ENCODE data around the gene SIRPB1.
"Not testable (repeated sequence)": the region's sequence is repeated elsewhere in the genome, so short reads cannot be mapped to it uniquely, and the experiment has no call there.

Gene SIRPB1

DNA sequence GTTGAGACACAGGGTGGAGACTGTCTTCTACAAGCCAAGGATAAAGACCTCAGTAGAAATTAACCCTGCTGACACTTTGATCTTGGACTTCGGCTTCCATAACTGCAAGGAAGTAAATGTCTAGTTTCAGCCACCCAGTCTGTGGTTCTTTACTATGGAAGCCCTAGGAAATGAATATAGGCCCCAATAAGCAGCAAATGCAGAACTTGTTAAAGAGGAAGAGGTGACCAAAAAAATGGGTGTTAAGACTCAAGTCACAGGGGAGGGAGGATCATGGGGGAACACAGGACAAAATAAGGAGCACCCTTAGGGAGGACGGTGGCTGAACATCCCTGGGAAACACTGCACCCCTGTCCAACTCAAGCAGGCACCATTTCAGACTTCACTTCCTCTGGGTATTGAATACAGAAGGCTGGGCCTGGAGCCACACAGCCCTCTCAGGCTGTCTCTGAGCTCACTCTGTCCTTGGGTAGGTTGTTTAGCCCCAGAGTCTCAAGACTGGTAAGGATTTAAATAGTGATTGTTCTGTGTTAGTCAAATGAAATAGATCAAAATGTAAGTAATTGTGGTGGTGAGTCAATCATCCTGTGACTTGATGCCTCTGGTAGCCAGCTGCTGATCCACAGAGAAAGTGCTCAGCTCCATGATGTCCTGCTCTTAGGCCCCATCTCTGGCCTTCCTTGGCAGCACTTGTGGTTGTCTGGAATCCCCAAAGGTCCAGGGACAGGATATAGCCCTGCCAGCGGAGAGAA is 31.9 kb downstream of the SIRPB1 start:
- no peaks in the 10 kb centered on the region for H3K36me3 ChIP-seq (ENCODE audit: insufficient read depth, low read depth, low read length)
- H3K9me3 ChIP-seq (ENCODE audit: insufficient read depth, low read depth, low read length), result no peaks in the 10 kb centered on the region
- no peak overlapping the region for H3K4me3 ChIP-seq (ENCODE audit: low read length)
- no peak overlapping the region for H3K27ac ChIP-seq (ENCODE audit: low read length)
- H3K9ac ChIP-seq (ENCODE audit: low read depth, low read length), result no peak overlapping the region
- no peaks in the 10 kb centered on the region for H3K4me1 ChIP-seq (ENCODE audit: insufficient read depth, low read length)
- no peaks in the 10 kb centered on the region for H3K27me3 ChIP-seq (ENCODE audit: insufficient read depth, low read length)

DNA sequence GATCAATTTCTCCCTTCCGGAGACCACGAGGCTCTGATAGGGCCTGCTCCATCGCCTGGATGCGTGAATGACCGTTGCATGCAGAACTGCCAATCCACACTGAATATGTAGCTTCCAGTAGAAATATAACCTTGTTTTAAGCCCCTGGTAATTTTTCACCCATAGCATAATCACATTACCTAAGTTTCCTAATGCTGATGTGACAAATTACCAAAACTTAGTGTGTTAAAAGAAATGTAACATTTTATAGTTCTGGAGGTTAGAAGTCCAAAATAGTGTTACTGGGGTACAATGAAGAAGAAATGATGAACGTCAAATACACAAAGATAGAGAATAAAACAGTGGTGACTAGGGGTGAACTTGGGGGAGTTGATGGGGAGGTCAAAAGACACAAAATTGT is 40.3 kb downstream of the SIRPB1 start:
- Histone ChIP-seq H3K9me3 (ENCODE audit: insufficient read depth, low read depth, low read length) (no peaks in the 10 kb centered on the region), H3K4me1 (ENCODE audit: insufficient read depth, low read length) (no peaks in the 10 kb centered on the region), H3K4me3 (ENCODE audit: low read length) (no peak overlapping the region), H3K36me3 (ENCODE audit: insufficient read depth, low read depth, low read length) (no peaks in the 10 kb centered on the region), H3K27ac (ENCODE audit: low read length) (no peak overlapping the region), H3K27me3 (ENCODE audit: insufficient read depth, low read length) (no peaks in the 10 kb centered on the region), H3K9ac (ENCODE audit: low read depth, low read length) (no peak overlapping the region)

DNA sequence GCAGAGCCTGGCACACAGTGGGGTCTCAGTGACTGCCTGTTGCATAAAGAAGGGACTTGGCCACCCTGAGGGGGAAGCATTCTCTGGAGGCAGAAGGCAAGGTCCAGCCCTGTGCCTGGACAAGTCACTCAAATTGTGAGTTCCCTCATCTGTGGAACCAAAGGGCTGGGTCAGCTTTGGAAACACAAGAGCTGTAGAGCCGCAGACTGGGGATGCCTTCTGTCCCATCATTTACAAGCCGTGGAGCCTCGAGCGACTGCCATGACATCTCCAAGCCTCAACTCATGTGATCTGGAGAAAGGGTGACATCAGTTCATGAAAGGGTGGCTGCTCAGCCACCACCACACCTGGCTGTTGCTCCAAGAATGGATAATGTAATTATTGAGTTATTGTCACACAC is 41.9 kb downstream of the SIRPB1 start:
- no peaks in the 10 kb centered on the region for H3K9me3 ChIP-seq (ENCODE audit: insufficient read depth, low read depth, low read length)

DNA sequence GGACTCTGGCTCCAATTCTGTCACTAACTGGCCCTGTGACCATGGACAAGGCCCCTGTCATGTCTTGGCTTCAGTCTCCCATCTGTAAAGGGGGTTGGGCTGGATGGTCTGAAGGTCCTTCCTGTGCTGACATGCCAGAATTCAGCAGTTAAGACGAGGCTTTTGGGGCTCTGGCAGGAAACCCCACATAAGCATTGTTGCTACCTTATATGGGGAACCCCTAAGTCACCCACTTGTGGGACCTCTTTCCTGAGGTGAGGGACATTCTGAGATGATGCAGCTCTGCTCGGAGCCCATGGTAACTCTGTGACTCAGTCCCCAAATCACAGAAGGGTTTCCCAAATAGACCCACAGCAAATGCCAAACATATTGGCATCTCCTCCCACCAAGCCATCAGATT is 42.5 kb downstream of the SIRPB1 start:
- H3K9me3 ChIP-seq (ENCODE audit: insufficient read depth, low read depth, low read length); H3K4me1 ChIP-seq (ENCODE audit: insufficient read depth, low read length); H3K36me3 ChIP-seq (ENCODE audit: insufficient read depth, low read depth, low read length); H3K27ac ChIP-seq (ENCODE audit: low read length); H3K4me3 ChIP-seq (ENCODE audit: low read length); H3K9ac ChIP-seq (ENCODE audit: low read depth, low read length); H3K27me3 ChIP-seq (ENCODE audit: insufficient read depth, low read length): not testable (repeated sequence)

More for the DNA sequence above, 41.9 kb downstream of the SIRPB1 start:
- H3K27me3 ChIP-seq (ENCODE audit: insufficient read depth, low read length), result no peaks in the 10 kb centered on the region
- no peaks in the 10 kb centered on the region for H3K36me3 ChIP-seq (ENCODE audit: insufficient read depth, low read depth, low read length)
- no peak overlapping the region for H3K9ac ChIP-seq (ENCODE audit: low read depth, low read length)
- H3K4me3 ChIP-seq (ENCODE audit: low read length), result no peak overlapping the region
- H3K4me1 ChIP-seq (ENCODE audit: insufficient read depth, low read length), result no peaks in the 10 kb centered on the region
- no peak overlapping the region for H3K27ac ChIP-seq (ENCODE audit: low read length)

DNA sequence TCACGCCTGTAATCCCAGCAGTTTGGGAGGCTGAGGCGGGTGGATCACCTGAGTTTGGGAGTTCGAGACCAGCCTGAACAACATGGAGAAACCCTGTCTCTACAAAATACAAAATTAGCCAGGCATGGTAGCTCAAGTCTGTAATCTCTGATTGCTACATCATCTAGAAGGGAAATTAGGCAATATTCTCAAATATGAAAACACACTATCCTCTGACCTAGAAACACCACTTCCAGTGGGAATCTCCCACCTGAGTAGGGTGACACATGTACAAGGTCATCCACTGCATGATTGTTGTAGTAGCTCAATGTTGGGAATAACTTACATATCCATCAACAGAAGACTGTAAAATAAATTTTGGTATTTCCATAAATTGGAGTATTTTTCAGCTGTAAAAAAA is 43.2 kb downstream of the SIRPB1 start:
- no peak overlapping the region for H3K27ac ChIP-seq (ENCODE audit: low read length)

DNA sequence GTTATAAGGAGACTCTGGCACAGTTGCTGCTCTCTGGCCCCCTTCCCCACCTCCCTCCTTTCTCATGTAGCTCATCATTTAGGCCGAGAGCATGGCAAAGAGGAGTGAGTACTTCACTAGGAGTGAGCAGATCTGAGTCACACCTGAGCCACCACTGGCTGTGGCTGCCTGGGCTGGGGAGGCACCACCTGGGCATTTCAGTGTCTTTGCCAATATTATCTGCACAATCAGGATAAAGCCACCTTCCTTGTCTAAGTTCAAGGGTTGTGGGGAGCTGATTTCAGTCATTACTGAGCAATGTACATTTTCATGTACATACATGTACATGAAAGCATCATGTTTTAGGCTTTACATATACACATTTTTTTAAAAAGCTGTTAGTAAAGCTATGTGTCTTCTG is 43.8 kb downstream of the SIRPB1 start:
- not testable (repeated sequence) for H3K27ac ChIP-seq (ENCODE audit: low read length); H3K9ac ChIP-seq (ENCODE audit: low read depth, low read length)

More for the DNA sequence above, 43.2 kb downstream of the SIRPB1 start:
- Histone ChIP-seq H3K36me3 (ENCODE audit: insufficient read depth, low read depth, low read length) (no peaks in the 10 kb centered on the region), H3K4me1 (ENCODE audit: insufficient read depth, low read length) (no peaks in the 10 kb centered on the region), H3K27me3 (ENCODE audit: insufficient read depth, low read length) (no peaks in the 10 kb centered on the region), H3K4me3 (ENCODE audit: low read length) (no peak overlapping the region), H3K9me3 (ENCODE audit: insufficient read depth, low read depth, low read length) (no peaks in the 10 kb centered on the region), H3K9ac (ENCODE audit: low read depth, low read length) (no peak overlapping the region)

DNA sequence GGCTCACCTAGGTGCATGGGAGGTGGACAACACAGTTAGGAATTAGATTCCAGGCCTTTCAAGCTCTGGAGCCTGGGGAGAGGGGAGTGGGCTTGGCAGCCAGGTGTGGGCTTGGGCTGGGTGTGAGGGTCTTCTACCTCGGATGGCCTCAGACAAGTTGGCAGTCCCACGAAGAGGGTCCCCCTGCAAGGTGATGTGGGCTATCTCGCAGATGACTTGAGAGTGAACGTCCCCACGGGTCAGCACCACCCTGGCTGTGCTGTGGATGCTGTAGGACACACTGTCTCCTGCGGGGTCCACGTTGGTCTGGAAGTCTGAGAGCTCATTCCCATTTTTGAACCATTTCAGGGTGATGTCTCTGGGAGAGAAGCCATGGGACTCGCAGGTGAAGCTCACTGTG is 48.2 kb downstream of the SIRPB1 start:
- not testable (repeated sequence) for H3K4me3 ChIP-seq (ENCODE audit: low read length); H3K4me1 ChIP-seq (ENCODE audit: insufficient read depth, low read length); H3K27ac ChIP-seq (ENCODE audit: low read length); H3K9me3 ChIP-seq (ENCODE audit: insufficient read depth, low read depth, low read length); H3K36me3 ChIP-seq (ENCODE audit: insufficient read depth, low read depth, low read length); H3K27me3 ChIP-seq (ENCODE audit: insufficient read depth, low read length); H3K9ac ChIP-seq (ENCODE audit: low read depth, low read length)

More for the DNA sequence above, 43.8 kb downstream of the SIRPB1 start:
- H3K36me3 ChIP-seq (ENCODE audit: insufficient read depth, low read depth, low read length); H3K4me3 ChIP-seq (ENCODE audit: low read length); H3K27me3 ChIP-seq (ENCODE audit: insufficient read depth, low read length); H3K4me1 ChIP-seq (ENCODE audit: insufficient read depth, low read length); H3K9me3 ChIP-seq (ENCODE audit: insufficient read depth, low read depth, low read length): not testable (repeated sequence)
